ENCODE data around the gene MYO1E. TPM values are rescaled to one million over a fixed set of nuclear protein-coding genes. Genes with fewer than 3 reads are reported as not detected.
A peak's percentile ranks its signal among the peaks of the same experiment; 100 is the strongest.

Gene MYO1E
- total RNA-seq, 2 experiments from 2014 or later = 20.3 to 22.7 TPM

- no peak overlapping the region for H3K4me3 Mint-ChIP-seq
- H3K9me3 Mint-ChIP-seq = no peaks in the 10 kb centered on the region
- intact Hi-C loops (cut with micrococcal nuclease) = no loop called here
- no peak for TF ChIP-seq CTCF (IDR thresholded peaks at IDR 0.05)
- no peaks in the 10 kb centered on the region for H3K36me3 Mint-ChIP-seq (ENCODE audit: low read depth)
- ChIA-PET POLR2A (no interaction called here), CTCF (no interaction called here)
- H3K27ac Mint-ChIP-seq = no peak overlapping the region
- H3K4me1 Mint-ChIP-seq (ENCODE audit: low read depth) = no peaks in the 10 kb centered on the region
- no peaks in the 10 kb centered on the region for H3K27me3 Mint-ChIP-seq
- ATAC-seq = no peak
- DNase-seq = no peak
Measured at GRCh38 chr15:59191855-59192237, 180.8 kb downstream of the MYO1E start.

- intact Hi-C loops (cut with micrococcal nuclease) = no loop called here
- Mint-ChIP-seq H3K36me3 (ENCODE audit: low read depth) (no peaks in the 10 kb centered on the region), H3K9me3 (no peaks in the 10 kb centered on the region), H3K4me1 (ENCODE audit: low read depth) (no peaks in the 10 kb centered on the region), H3K4me3 (no peak overlapping the region), H3K27ac (no peak overlapping the region), H3K27me3 (no peaks in the 10 kb centered on the region)
- TF ChIP-seq CTCF (IDR thresholded peaks at IDR 0.05) = no peak
- ATAC-seq (no peak), DNase-seq (no peak)
- ChIA-PET CTCF (no interaction called here), POLR2A (no interaction called here)
Measured at GRCh38 chr15:59190291-59190690, 182.4 kb downstream of the MYO1E start.

- H3K9me3 Mint-ChIP-seq = no peaks in the 10 kb centered on the region
- no peaks in the 10 kb centered on the region for H3K4me1 Mint-ChIP-seq (ENCODE audit: low read depth)
- ChIA-PET CTCF (no interaction called here), POLR2A (no interaction called here)
- intact Hi-C loops (cut with micrococcal nuclease) = no loop called here
- no peaks in the 10 kb centered on the region for H3K27me3 Mint-ChIP-seq
- DNase-seq = no peak
- no peak overlapping the region for H3K4me3 Mint-ChIP-seq
- ATAC-seq = no peak
- H3K36me3 Mint-ChIP-seq (ENCODE audit: low read depth) = no peaks in the 10 kb centered on the region
- H3K27ac Mint-ChIP-seq = no peak overlapping the region
- TF ChIP-seq CTCF (IDR thresholded peaks at IDR 0.05) = no peak
Measured at GRCh38 chr15:59189241-59189640, 183.4 kb downstream of the MYO1E start.

GRCh38 chr15:59186501-59186900, 186.2 kb downstream of the MYO1E start:
- Mint-ChIP-seq H3K36me3 (ENCODE audit: low read depth) (peaks cover 3% of the 10 kb centered on the region), H3K9me3 (peaks cover 9% of the 10 kb centered on the region), H3K4me3 (no peak overlapping the region), H3K27ac (no peak overlapping the region), H3K4me1 (ENCODE audit: low read depth) (no peaks in the 10 kb centered on the region), H3K27me3 (no peaks in the 10 kb centered on the region)
- intact Hi-C loops (cut with micrococcal nuclease) = no loop called here
- CTCF ChIA-PET = interaction anchor here (0.9 kb wide), 1 partner anchor 234 kb away, joined by 4 read pairs; no protein-coding TSS in a partner anchor
- no peak for TF ChIP-seq CTCF (IDR thresholded peaks at IDR 0.05)
- no peak for ATAC-seq
- POLR2A ChIA-PET = no interaction called here
- no peak for DNase-seq

GRCh38 chr15:59185725-59186124, 186.9 kb downstream of the MYO1E start:
- intact Hi-C loops (cut with micrococcal nuclease) = no loop called here
- ATAC-seq = peak; percentile 47
- DNase-seq = no peak
- Mint-ChIP-seq H3K27ac (no peak overlapping the region), H3K27me3 (no peaks in the 10 kb centered on the region), H3K4me3 (no peak overlapping the region), H3K4me1 (ENCODE audit: low read depth) (no peaks in the 10 kb centered on the region), H3K9me3 (peaks cover 11% of the 10 kb centered on the region), H3K36me3 (ENCODE audit: low read depth) (peaks cover 3% of the 10 kb centered on the region)
- POLR2A ChIA-PET = no interaction called here
- CTCF ChIA-PET = interaction anchor here (0.6 to 1.1 kb wide), 4 partner anchors 20 to 233 kb away, joined by 3 to 4 read pairs (median 3); no protein-coding TSS in a partner anchor
- no peak for TF ChIP-seq CTCF (IDR thresholded peaks at IDR 0.05)

All from activated CD8-positive, alpha-beta T cell treated with anti-CD3 and anti-CD28 coated beads for 36 hours (primary cell).